ENCODE measurements around the gene FJX1.
"Not testable (repeated sequence)": the region's sequence is repeated elsewhere in the genome, so short reads cannot be mapped to it uniquely, and the experiment has no call there.

Gene FJX1

DNA sequence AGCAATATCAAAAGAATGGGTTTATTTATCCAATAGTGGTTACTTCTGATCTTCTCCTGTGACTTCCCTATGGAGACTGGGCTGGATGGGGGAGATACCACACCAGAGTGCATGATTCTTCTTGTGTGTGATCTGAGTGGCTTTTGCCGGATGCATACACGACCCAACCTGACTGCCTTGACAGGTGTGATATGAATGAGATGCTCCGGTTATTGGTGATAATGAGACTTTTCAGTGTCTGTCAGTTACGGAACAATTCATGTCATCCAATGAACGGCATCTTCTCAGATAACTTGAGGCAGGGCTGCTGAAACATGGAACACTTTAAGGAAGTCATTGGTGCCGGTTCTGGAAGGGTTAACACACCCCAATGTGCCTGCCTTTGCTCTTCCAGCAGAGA lies 17.7 kb downstream of the FJX1 start:
- no peak for DNase-seq

DNA sequence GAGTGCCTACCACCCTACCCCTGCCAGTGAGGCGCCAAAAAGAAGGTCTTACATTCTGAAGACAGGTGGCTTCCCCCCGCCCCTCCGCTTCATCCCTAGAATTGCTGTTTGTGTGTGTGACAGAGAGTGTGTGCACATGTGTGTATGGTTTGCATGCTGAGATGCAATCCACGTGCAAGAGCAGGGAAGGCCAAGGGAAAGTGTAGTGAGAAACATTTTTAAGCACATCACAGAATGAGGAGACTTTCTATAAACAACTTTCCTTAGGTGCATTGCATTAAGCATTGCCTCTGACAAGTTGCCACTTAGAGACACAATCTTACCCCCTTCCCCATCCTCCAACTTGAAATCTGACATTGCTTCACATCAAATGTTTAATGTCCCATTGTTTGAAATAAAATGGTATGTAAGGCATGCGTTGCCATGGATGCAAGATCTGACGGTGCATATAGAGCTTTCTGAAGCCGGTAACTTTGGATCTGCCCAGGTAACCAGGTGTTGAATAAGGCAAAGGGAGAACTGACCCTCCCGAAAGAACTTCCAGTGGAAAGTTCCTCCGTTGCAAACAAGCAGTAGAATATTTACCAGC lies 21.4 kb downstream of the FJX1 start:
- no peak for DNase-seq

DNA sequence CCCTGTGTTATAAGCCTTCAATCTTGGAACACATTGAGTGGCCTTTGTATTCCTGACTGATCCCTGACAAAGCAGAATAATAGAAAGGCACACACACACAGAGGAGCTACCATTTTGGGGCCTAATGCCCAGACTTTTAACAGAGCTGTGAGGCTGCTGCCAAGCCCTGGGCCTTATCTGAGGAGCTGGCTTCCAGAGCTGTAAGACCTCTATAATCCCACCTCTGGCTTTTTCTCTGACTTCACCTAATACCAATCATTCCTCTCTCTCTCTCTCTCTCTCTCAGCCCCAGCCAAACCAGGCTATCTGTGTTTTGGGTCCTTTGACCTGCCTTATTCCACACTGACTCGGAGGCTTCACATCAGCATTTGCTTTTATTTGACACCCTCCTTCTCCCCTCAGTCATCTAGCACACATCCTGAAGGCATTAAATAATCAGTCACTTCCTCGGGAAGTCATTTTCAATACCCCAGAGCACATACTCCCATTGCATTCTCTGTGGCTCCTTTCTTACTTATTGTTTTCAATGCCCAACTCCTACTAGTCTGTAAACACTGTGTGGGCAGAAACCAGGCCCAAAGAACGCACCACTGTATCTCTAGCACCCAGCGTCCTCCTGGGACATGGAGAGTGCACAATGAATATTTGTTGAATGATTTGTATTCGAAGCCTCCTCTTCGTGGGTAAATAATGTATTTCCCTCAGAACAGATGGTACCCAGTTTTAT lies 23.1 kb downstream of the FJX1 start:
- no peak for DNase-seq

DNA sequence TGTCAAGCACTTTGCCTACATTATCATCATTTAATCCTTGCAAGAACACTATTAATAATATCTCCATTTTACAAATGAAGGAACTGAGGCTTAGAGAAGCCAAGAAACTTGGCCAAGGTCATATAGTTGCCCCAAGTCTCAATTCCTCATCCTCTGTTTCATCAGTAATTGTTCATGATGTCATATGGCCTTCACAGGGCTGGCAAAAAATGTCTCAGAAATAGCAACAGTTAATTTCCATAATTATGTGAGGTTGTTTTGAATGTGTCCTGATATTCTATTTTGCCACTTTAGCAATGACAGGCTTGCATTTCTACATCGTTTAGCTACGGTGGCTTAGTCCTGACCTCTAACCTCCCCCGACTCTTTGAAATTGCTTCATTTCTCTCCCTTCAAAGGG lies 23.7 kb downstream of the FJX1 start:
- DNase-seq: no peak

DNA sequence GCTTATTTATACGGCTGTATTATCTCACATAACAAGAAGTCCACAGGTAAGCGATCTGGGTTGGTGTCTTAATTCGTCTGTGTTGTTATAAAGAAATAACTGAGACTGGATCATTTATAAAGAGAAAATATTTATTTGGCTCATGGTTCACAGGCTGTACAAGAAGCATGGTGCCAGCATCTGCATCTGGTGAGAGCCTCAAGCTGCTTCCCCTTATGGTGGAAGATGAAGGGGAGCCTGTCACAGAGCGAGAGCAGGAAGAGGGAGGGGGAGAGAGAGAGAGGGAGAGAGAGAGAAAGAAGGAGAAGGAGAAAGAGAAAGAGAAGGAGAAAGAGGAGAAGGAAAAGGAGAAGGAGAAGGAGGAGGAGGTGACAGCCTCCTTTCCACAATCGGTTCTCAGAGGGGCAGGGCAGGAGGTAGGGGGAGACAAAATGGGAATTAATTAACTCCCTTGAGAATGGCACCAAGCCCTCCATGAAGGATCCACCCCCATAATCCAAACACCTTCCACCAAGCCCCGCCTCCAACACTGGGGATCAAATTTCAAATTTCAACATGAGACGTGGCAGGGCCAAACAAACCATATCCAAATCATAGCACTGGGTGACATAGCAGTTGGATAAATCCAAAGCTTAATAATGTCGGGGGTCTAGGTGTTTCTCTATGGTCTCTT lies 29.3 kb downstream of the FJX1 start:
- DNase-seq: no peak

DNA sequence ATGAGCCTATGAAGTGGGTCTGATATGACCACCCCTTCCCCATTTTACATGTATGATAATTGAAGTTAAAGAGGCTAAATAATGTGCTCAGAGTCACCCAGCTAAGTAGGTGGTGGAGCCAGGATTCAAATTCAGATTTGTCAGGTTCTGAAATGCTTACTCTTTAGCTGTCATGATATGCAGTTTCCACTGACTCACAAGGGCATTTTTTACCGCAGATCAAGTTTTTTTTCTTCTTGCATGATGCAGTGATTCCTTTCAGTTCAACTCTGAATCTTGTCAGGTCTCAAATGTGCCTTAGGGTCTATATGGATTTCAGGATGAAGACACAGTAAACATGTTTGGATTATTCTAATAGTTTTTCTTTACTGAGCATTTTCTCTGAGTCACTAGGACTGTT lies 31.7 kb downstream of the FJX1 start:
- no peak for DNase-seq

DNA sequence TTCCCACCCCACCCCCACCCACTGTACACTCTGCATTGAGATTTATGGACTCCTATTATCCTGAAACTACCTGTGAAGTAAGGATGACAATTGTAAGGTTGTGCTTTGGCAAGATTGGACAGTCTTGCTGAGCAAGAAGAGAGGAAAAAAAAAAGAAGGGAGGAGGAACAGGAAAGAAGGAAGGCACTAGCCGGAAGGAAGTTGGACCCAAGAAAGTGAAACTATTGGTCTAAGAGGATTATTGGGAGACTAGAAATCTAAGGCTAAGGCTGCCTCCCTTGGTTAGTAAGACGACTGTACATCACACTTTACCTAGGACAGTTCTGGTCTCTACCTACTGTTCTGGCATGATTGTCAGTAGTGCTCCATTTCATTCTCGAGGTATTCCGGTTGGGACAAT lies 32.2 kb downstream of the FJX1 start:
- no peak for DNase-seq

DNA sequence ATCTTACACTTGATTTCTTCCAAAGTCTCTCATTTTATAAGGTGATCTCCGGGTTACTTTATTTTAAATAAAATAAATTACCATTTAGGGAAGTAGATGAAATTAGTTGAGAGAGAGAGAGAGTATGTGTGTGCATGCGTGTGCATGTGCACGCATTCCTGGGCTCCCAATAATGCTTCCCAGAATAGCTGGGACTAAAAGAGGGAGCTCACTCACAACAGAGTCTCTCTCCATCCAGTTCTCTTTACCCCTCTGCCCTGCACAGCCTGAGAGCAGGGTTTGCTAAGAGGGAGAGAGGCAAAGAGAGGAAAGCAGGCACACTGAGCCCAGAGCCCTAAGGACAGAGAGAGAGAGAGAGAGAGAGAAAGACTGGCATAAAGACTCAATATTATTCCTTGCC lies 33.0 kb downstream of the FJX1 start:
- DNase-seq: no peak

DNA sequence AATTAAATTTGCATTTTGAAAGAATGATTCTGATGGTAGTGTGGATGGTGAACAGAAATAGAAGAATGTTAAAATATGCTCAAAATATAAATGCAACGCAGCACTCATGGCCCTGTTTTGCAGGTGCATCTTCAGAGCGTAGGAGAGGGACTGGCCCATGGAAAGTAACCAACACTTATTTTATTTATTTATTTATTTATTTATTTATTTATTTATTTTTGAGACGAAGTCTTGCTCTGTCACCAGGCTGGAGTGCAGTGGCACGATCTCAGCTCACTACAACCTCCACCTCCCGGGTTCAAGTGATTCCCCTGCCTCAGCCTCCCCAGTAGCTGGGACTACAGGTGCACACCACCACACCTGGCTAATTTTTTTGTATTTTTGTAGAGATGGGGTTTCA lies 34.5 kb downstream of the FJX1 start:
- not testable (repeated sequence) for DNase-seq

DNA sequence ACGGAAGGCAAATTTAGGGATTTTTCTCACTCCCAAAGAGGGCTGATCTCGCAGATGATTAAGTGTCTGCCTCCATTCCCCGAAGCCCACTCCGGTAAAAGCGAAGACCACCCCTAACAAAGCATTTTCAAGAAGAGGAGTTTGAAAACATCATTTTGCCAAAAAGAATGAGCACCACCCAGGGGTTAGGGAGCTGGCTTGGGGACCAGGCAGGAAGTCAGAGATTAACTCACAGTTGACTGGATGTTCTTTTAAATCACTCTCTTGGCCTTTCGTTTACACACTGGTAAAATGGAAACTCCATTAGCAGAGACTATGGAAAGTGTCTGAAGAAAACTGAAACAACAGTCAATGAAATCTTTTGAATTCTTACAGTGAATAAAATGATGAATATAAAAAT lies 36.5 kb downstream of the FJX1 start:
- DNase-seq: no peak

DNA sequence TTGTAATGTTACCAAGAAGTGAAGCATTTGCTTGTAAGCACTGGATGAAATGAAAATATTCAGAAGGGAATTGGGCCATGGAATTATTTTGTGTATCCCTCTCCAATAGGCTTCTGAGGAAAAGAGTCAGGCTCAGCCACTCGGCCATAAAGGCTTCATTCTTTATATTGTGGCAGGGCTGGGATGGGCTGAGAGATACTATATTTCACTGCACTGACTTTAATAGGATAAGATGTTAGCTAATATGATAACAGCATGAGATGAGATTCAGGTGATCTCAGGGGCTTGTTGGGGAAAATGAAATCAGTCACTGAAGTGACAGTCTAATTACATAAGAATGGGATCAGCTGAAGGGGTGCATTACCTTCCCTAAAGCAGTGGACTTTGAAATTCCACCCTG lies 37.0 kb downstream of the FJX1 start:
- no peak for DNase-seq

DNA sequence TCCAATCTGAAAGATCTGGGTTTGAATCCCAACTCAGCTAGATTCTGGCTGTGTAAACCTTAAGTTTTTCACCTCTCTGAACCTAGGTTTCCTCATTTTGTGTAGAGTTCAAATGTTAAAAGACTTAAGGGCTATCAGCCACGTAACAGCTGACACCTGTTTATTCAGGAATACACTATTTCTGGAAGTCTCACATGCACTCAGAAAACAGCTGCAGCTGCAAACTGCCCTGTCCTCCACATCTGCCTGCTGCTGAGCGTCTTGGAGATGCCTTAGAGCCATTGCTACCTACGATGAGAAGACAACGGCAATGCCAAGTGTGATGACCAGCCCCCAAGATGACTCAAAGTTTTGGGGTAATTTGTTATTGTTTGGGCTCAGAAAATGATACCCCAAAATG lies 37.6 kb downstream of the FJX1 start:
- no peak for DNase-seq

DNA sequence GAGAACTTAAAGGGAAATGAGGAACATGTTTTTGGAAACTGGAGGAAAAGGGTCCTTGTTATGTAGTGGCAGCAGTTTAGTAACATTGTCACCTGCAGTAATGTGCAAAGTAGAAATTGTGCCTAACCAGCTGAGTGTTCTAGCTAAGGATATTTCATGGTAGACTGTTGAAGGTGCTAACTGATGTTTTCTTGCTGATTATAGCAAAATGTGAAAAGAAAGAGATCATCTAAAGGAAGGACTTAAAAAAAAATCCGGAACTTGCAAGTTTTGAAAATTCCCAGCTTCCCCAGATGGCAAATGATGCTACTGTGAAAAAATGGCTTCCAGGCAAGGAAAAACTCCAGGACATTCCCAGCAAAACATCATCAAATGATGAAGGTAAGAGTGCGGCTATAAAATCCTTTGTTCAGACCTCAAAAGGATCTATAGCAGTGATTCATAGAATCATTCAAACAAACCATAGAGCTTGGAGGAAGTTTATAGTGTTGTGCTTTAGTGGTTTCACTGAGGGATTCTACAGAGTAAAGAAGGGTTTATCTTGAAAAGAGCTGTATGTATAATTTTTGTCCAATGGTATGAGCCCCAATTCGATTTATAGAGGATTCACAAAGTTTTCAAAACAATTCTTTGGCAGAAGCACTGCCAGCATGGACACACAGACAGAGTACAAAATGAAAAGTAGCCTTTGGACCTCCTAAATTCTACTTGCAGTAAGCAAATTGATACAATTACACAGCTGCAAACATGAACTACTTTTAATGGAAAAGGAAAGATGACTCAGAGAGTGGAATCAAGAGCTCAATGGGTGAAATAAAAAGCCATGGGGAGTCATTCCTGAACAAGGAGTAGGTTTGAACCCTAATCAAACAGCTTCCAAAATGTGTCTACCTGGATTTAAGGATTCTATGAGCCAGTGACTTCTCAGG lies 40.0 kb downstream of the FJX1 start:
- no peak for DNase-seq

DNA sequence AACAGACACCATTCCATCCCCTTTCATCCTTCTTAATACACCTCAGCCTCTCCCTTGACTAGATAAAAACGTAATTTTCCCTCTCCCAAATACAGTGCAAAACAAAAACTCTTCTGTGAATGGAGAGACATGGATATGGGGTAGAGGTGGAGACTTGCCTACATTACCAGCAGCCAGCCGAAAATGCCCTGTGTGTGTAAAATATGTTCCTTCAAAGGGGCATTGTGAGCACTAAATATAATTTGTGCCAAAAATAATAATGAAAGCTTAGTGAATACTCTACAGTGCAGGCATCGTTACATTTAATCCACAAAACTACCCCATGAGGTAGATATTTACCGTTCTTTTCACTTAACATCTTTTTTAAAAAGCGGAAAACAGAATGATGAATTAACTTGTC lies 43.3 kb downstream of the FJX1 start:
- DNase-seq: no peak

DNA sequence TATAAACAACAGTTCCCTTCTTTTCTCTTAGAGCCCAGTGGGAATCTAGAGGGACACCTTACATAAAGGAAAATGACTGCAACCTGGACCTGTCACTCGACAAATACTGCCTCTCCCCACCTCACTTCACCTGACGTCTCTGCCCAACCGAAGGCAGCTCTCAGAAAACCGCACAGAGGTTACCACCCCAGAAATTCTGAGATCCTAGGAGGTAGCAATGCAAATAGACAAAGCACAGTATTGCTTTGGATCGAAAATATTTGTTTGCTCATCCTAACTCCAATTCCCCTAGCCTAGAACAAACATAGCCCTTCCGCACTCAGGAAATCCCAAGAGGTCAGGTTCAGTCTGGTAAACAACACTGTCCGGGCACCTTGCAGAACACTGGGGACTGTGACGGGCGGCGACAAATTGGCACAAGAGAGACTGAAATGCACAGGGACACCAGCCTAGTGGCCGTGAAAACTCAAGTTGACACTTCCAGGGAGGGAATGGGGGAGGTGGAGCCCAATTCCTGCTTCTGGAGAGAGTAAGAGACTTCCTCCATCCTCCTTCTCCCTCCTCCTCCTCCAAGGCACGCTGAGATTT lies 43.9 kb downstream of the FJX1 start:
- peak; percentile 42 for DNase-seq

DNA sequence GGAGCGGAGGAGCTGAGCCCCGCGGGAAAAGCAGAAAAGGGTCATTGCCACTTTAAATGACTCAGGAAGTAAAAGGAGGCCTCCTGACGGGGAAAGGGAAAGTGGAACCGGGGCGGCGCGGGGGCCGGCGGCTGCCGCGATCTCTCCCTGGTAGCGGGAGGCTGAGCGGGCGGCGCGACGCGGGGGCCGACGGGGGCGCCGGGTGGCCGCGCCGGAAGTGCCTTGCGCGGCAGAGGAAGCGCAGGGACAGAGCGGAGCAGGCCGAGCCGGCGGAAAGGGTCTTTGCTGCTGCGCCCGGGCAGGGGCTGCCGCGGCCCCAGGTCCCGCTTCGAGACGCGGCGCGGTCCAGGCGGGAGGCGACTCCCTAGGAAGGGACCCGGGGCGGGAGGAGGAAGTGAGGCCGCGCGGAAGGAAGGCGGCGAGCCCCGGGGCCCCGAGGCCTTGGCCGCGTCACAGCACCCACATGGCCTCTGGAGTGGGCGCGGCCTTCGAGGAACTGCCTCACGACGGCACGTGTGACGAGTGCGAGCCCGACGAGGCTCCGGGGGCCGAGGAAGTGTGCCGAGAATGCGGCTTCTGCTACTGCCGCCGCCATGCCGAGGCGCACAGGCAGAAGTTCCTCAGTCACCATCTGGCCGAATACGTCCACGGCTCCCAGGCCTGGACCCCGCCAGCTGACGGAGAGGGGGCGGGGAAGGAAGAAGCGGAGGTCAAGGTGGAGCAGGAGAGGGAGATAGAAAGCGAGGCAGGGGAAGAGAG lies 44.6 kb downstream of the FJX1 start, which contains the start of gene TRIM44:
Gene TRIM44, plus strand, starts transcription at position 127 of the 759 bp plus-strand sequence. Its CDS starts 337 bp downstream, at position 464.
- DNase-seq: peak; percentile 83

DNA sequence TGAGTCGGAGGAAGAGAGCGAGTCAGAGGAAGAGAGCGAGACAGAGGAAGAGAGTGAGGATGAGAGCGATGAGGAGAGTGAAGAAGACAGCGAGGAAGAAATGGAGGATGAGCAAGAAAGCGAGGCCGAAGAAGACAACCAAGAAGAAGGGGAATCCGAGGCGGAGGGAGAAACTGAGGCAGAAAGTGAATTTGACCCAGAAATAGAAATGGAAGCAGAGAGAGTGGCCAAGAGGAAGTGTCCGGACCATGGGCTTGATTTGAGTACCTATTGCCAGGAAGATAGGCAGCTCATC lies 45.1 kb downstream of the FJX1 start:
- DNase-seq: no peak

DNA sequence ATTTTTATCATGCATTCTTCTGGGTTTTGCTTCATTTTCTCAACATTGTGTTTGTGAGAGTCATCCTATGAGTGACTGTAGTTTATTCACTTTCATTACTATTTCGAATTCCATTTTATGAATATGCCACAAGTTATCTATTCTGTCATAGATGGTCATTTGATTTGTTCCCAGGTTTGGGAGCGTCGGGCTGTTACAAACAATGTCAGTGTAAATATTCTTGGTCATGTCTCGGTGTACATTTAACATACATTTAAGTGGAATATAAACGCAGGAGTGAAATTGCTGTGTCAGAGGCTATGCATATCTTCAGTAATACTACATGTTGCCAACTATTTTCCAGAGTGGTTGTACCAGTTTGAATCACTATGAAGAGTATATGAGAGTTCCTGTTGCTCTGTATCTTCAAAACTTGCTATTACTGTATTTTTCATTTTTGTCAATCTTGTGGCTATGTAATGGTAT lies 46.7 kb downstream of the FJX1 start:
- DNase-seq: no peak

DNA sequence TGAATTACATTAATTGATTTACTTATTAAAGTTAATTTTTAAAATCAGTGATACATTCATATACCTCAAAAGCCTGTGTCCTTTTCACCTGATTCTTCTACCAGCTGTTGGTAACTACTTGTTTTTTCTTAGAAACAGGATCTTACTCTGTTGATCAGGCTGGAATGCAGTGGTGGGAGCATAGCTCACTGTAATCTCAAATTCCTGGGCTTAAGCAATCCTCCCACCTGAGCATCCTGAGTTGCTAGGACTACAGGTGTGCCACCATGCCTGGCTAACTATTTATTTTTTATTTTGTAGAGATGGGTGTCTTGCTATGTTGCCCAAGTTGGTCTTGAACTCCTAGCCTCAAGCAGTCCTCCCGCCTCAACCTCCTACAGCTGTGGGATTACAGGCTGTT lies 49.0 kb downstream of the FJX1 start:
- DNase-seq: no peak

DNA sequence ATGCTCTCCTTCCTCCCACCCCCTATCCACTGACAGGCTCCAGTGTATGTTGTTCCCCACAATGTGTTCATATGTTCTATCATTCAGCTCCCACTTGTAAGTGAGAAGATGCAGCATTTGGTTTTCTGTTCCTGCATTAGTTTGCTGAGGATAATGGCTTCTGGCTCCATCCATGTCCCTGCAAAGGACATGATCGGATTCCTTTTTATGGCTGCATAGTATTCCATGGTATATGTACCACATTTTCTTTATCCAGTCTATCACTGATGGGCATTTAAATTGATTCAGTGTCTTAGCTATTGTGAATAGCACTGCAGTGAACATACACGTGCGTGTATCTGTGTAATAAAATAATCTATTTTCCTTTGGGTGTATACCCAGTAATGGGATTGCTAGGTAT lies 50.1 kb downstream of the FJX1 start:
- not testable (repeated sequence) for DNase-seq

Data from CD4-positive, alpha-beta T cell treated with Interleukin-17A for 1 hour (primary cell).